Right lobe of liver (tissue), 6 donors: Measurements from ENCODE around the gene KCNQ2. TPM values are rescaled to one million over a fixed set of nuclear protein-coding genes. Genes with fewer than 3 reads are reported as not detected.
A peak's percentile ranks its signal among the peaks of the same experiment; 100 is the strongest.

Experiments
- ATAC-seq, 4 donors: fragments of 200-7000 bp; cut with Tn5 transposase; one replicate each; pipeline ENCODE4 v1.9.1; 2020; ENCODE audit warnings: mild to moderate bottlenecking in 4 of 4, moderate library complexity in 4 of 4
- DNase-seq, 3 donors: peaks; one replicate each; pipeline ENCODE4 v3.0.0-alpha.2; 2020
- H3K27ac ChIP-seq, 3 donors: fragments of 200-600 bp; one replicate each; pipeline ENCODE4 v1.8.0; 2022
- H3K27me3 ChIP-seq, 2 donors: fragments of 200-600 bp; one replicate each; pipeline ENCODE4 v1.8.0; 2022
- H3K36me3 ChIP-seq, 4 donors: fragments of 200-600 bp; sonication (generic) in 1 of 4; one replicate each; pipeline versions ENCODE4 v1.5.1 to v1.8.0; 2017 to 2022; ENCODE audit warnings: control low read depth in 1 of 4
- H3K4me1 ChIP-seq, 4 donors: fragments of 200-600 bp; sonication (generic) in 1 of 4; one replicate each; pipeline versions ENCODE4 v1.5.1 to v1.8.0; 2017 to 2022; ENCODE audit warnings: control low read depth in 1 of 4
- H3K4me3 ChIP-seq, 3 donors: fragments of 200-600 bp; one replicate each; pipeline ENCODE4 v1.8.0; 2022
- H3K9me3 ChIP-seq, 4 donors: fragments of 200-600 bp; sonication (generic) in 1 of 4; one replicate each; pipeline versions ENCODE4 v1.5.1 to v1.8.0; 2017 to 2022; ENCODE audit warnings: control low read depth in 1 of 4
- CTCF ChIP-seq, 4 donors: fragments of 200-600 bp in 3 of 4; fragments of 450-650 bp in 1 of 4; IDR thresholded peaks; one replicate each; pipeline versions ENCODE4 v1.5.1 to v1.8.0; 2016 to 2022; ENCODE audit warnings: antibody characterized with exemption in 4 of 4, mild to moderate bottlenecking in 2 of 4
- POLR2A ChIP-seq: fragments of 450-650 bp; IDR thresholded peaks from one replicate; pipeline ENCODE4 v1.6.1; 2017; ENCODE audit warnings: antibody characterized with exemption, mild to moderate bottlenecking
- WGBS: methylation state at CpG from one replicate; pipeline ENCODE4 v1.1.6; 2018; ENCODE audit warnings: low coverage, low lambda C conversion rate; ENCODE audit not compliant: insufficient coverage; ENCODE audit errors: missing lambda C conversion rate; 5-methylcytosine and 5-hydroxymethylcytosine counted together
- intact Hi-C, 2 donors: fragments of 100-400 bp; cut with DNase I; formaldehyde crosslinking; loops; one replicate each; pipeline versions ENCODE4 v1.11.2 to v1.14.1; 2022
- total RNA-seq, 6 experiments: library from RNA; depleted of rRNA in 2 of 6; stranded (reverse); fragments of >200 nt in 2 of 6; fragmentation: NEBNext Ultra II Directional in 3 of 6; extraction: Animal tissue kit (Norgen Biotek cat#: 25700) in 3 of 6; gene quantifications; one replicate each; pipeline versions ENCODE4 v1.1.0 to v1.2.4, GENCODE V29; 2016 to 2023
- donor health status: DM: no; HTN: yes; CAD: no.
- donor health status: DM: no; HTN: no; CAD: no.
- donor health status: DM: no; HTN: no; CAD: no.
- donor health status: DM: no; HTN: yes; CAD: no.
- donor health status: DM: no; HTN: yes; CAD: no.

The KCNQ2 gene
- total RNA-seq, 6 experiments from 2014 or later = not detected

- H3K36me3 ChIP-seq = no peaks in the 10 kb centered on the region
- no peak for DNase-seq
- peaks cover 0 to 8% (median 2%) of the 10 kb centered on the region in 4 donors for H3K4me1 ChIP-seq
- no peak for ATAC-seq
- no peaks in the 10 kb centered on the region for H3K9me3 ChIP-seq
- no peak overlapping the region for H3K4me3 ChIP-seq
- TF ChIP-seq CTCF (IDR thresholded peaks at IDR 0.05) (no peak), POLR2A (no peak)
- 86% methylated on average over 9 of the region's 10 CpGs for WGBS
- H3K27ac ChIP-seq = no peak overlapping the region
- intact Hi-C loops = no loop called here
- no peaks in the 10 kb centered on the region for H3K27me3 ChIP-seq
These were observed 103.4 kb downstream of the KCNQ2 start for GRCh38 chr20:63369024-63369530.

- Histone ChIP-seq H3K9me3 (no peaks in the 10 kb centered on the region), H3K27me3 (no peaks in the 10 kb centered on the region), H3K27ac (no peak overlapping the region), H3K4me1 (peaks cover 0 to 18% (median 5%) of the 10 kb centered on the region in 4 donors), H3K4me3 (no peak overlapping the region), H3K36me3 (no peaks in the 10 kb centered on the region)
- no peak for ATAC-seq
- WGBS = no CpG with 5 or more reads among the region's 8 CpGs
- no peak for DNase-seq
- TF ChIP-seq CTCF (IDR thresholded peaks at IDR 0.05) = no peak
- no peak for TF ChIP-seq POLR2A
- intact Hi-C loops = no loop called here
These were observed 104.3 kb downstream of the KCNQ2 start for GRCh38 chr20:63368151-63368550.

DNA sequence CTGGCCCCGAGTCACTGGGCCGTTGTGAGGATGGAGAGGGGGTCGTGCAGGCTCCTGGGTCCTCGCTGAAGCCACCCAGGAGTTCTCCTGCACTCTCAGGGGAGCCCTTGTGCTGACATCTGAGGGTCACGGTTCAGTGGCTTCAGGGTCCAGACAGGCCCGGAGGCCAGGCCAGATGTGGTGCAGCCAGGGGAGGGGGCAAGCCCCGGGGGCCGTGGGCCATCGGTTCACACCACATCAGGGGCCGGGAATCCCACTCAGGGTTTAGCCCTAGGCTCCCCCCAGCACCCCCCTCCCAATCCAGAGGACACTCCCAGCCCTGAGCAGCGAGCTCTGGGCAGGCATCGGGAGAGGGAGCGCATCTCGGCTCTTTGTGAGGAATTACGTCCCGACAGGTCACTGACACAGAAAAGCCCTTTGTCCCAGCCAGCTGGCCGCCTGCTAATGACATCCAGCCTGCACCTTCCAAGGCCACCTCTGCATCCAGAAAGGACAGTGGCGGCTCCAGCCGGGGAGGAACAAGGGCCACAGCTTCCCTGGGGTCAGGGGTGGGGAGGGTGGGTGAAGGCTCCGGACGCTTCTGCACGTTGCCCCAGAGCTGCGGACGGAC, 104.9 kb downstream of the KCNQ2 start:
- H3K4me1 ChIP-seq = peaks cover 0 to 24% (median 7%) of the 10 kb centered on the region in 4 donors
- H3K27ac ChIP-seq = no peak overlapping the region
- ATAC-seq (peak in 2 of 4 donors; percentile 2 to 38), DNase-seq (peak in 2 of 3 donors; percentile 71 to 78)
- WGBS = 73% methylated on average over 3 of the region's 24 CpGs
- no peak overlapping the region for H3K4me3 ChIP-seq
- no peaks in the 10 kb centered on the region for H3K36me3 ChIP-seq
- intact Hi-C loops = no loop called here
- H3K9me3 ChIP-seq = no peaks in the 10 kb centered on the region
- H3K27me3 ChIP-seq = no peaks in the 10 kb centered on the region
- TF ChIP-seq POLR2A = no peak
- no peak for TF ChIP-seq CTCF (IDR thresholded peaks at IDR 0.05)

DNA sequence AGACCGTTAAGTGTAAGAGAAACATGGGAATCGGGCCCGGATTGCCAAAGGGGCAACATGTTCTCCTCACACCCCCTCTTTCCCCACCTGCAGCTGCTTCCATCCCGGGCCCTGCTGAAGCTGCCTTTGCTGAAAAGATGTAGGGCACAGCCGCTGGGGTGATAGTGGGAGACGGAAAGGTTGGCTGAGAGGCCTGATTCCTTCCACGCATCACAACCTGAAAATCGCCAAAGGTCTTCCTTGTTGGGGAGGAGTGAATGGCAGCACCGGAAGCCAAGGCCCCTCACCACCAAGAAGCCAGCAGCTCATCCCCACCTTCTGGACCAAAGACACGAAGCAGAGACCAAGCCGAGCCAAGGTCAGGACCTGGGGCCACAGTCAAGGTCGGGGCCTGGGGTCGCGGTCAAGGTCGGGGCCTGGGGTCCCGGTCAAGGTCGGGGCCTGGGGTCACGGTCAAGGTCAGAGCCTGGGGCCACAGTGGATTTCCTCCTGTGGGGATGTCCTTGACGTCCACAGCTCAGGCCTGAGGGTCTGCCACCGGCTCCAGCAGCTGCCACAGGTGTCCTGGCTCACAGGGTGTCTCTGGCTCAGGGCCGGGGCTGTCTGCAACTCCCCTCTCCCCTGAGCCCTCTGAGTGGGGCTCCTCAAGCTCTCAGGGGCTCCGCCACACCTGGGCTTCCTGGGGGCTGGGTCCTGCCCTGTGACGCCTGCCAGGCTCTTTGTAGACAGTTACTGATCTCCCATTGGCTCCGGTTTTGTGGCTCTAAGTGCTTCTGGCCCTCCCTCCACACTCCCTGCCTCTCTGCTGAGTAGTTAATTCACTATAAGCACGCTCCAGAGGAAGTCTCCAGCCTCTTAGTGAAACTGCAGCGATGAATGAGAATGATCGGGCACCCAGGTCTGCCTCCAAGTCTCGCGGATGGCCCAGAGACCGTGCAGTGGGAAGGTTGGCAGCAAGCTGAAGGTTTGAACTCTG, 105.8 kb downstream of the KCNQ2 start:
- Histone ChIP-seq H3K4me3 (no peak overlapping the region), H3K27me3 (no peaks in the 10 kb centered on the region), H3K36me3 (no peaks in the 10 kb centered on the region), H3K4me1 (peaks cover 0 to 26% (median 9%) of the 10 kb centered on the region in 4 donors), H3K27ac (no peak overlapping the region), H3K9me3 (no peaks in the 10 kb centered on the region)
- TF ChIP-seq CTCF (IDR thresholded peaks at IDR 0.05) (no peak), POLR2A (no peak)
- ATAC-seq (no peak), DNase-seq (no peak)
- intact Hi-C loops = no loop called here
- WGBS = 60% methylated on average over 7 of the region's 30 CpGs
